HG03432 (cell line): ENCODE measurements around the gene LDLRAP1.

ENCODE experiments used
- ATAC-seq: cut with Tn5 transposase; IDR thresholded peaks from one replicate; pipeline ENCODE4 v1.9.1; 2021; ENCODE audit warnings: mild to moderate bottlenecking, moderate library complexity; ENCODE audit not compliant: unreplicated experiment

LDLRAP1 gene

GRCh38 chr1:25523542-25523941 lies 19.9 kb upstream of the LDLRAP1 start:
- ATAC-seq = no peak

- no peak for ATAC-seq
Observed at GRCh38 chr1:25524568-25525360, 18.6 kb upstream of the LDLRAP1 start.

- ATAC-seq = no peak
Observed at GRCh38 chr1:25525361-25525688, 18.1 kb upstream of the LDLRAP1 start.

GRCh38 chr1:25526753-25527152 lies 16.7 kb upstream of the LDLRAP1 start:
- ATAC-seq = no peak

- no peak for ATAC-seq
Observed at GRCh38 chr1:25527226-25527846, 16.1 kb upstream of the LDLRAP1 start.

- no peak for ATAC-seq
Observed at GRCh38 chr1:25527946-25528595, 15.3 kb upstream of the LDLRAP1 start.

- ATAC-seq = no peak
Observed at GRCh38 chr1:25528881-25529517, 14.4 kb upstream of the LDLRAP1 start.

GRCh38 chr1:25529518-25530185 lies 13.8 kb upstream of the LDLRAP1 start:
- ATAC-seq = no peak

- ATAC-seq = no peak
Observed at GRCh38 chr1:25530186-25531081, 13.0 kb upstream of the LDLRAP1 start.

- no peak for ATAC-seq
Observed at GRCh38 chr1:25531082-25531461, 12.3 kb upstream of the LDLRAP1 start.

- no peak for ATAC-seq
Observed at GRCh38 chr1:25532970-25533369, 10.4 kb upstream of the LDLRAP1 start.

- ATAC-seq = no peak
Observed at GRCh38 chr1:25533775-25534409, 9.5 kb upstream of the LDLRAP1 start.

GRCh38 chr1:25534410-25534788 lies 9.0 kb upstream of the LDLRAP1 start:
- ATAC-seq = no peak

GRCh38 chr1:25536124-25536523 lies 7.3 kb upstream of the LDLRAP1 start:
- no peak for ATAC-seq

GRCh38 chr1:25537153-25537831 lies 6.1 kb upstream of the LDLRAP1 start:
- no peak for ATAC-seq

GRCh38 chr1:25538191-25538767 lies 5.1 kb upstream of the LDLRAP1 start:
- no peak for ATAC-seq

- no peak for ATAC-seq
Observed at GRCh38 chr1:25540750-25541342, 2.6 kb upstream of the LDLRAP1 start.

- ATAC-seq = no peak
Observed at GRCh38 chr1:25541425-25541824, 2.0 kb upstream of the LDLRAP1 start.
